Endodermal cell (in vitro differentiated cells): ENCODE results near the gene SBSN. TPM values are rescaled to one million over a fixed set of nuclear protein-coding genes. Genes with fewer than 3 reads are reported as not detected.

Experiments used
- DNase-seq: peaks from one replicate; pipeline ENCODE4 v3.0.0-alpha.2; 2017
- H3K27ac ChIP-seq: 2 replicates; pipeline ENCODE4 v1.5.1; 2013; ENCODE audit warnings: mild to moderate bottlenecking, low read depth, low read length, moderate library complexity
- H3K27me3 ChIP-seq: 2 replicates; pipeline ENCODE4 v1.6.1; 2013; ENCODE audit warnings: mild to moderate bottlenecking, low read length, moderate library complexity; ENCODE audit not compliant: insufficient read depth, control insufficient read depth, poor library complexity, severe bottlenecking
- H3K36me3 ChIP-seq: 2 replicates; pipeline ENCODE4 v1.7.0; 2013; ENCODE audit warnings: mild to moderate bottlenecking, low read length, moderate library complexity; ENCODE audit not compliant: control insufficient read depth, insufficient read depth
- H3K4me1 ChIP-seq: one replicate; pipeline ENCODE4 v1.7.0; 2013; ENCODE audit warnings: low read length; ENCODE audit not compliant: control insufficient read depth, insufficient read depth
- H3K4me3 ChIP-seq: 2 replicates; pipeline ENCODE4 v1.5.1; 2013; ENCODE audit warnings: mild to moderate bottlenecking, low read length, moderate library complexity
- H3K9ac ChIP-seq: 2 replicates; pipeline ENCODE4 v1.6.1; 2013; ENCODE audit warnings: mild to moderate bottlenecking, low read length, moderate library complexity; ENCODE audit not compliant: poor library complexity, severe bottlenecking; ENCODE audit errors: extremely low read depth
- H3K9me3 ChIP-seq: 2 replicates; pipeline ENCODE4 v1.6.1; 2013; ENCODE audit warnings: mild to moderate bottlenecking, low read length, moderate library complexity; ENCODE audit not compliant: control insufficient read depth
- H3K27ac Mint-ChIP-seq: 2 replicates; pipeline ENCODE4 v1.8.0; 2020; ENCODE audit warnings: mixed read lengths
- H3K27me3 Mint-ChIP-seq: 2 replicates; pipeline ENCODE4 v1.8.0; 2021; ENCODE audit warnings: mild to moderate bottlenecking, mixed read lengths; ENCODE audit not compliant: insufficient read depth
- H3K36me3 Mint-ChIP-seq: 2 replicates; pipeline ENCODE4 v1.8.0; 2020; ENCODE audit warnings: low read depth, mixed read lengths
- H3K4me1 Mint-ChIP-seq: 2 replicates; pipeline ENCODE4 v1.8.0; 2020; ENCODE audit warnings: mixed read lengths
- H3K4me3 Mint-ChIP-seq: 2 replicates; pipeline ENCODE4 v1.8.0; 2020; ENCODE audit warnings: mild to moderate bottlenecking, moderate library complexity, mixed read lengths
- H3K9me3 Mint-ChIP-seq: 2 replicates; pipeline ENCODE4 v1.8.0; 2020; ENCODE audit warnings: mild to moderate bottlenecking, mixed read lengths
- WGBS, 2 experiments: methylation state at CpG; one replicate each; pipeline versions ENCODE4 v1.1.5 to v1.1.7; 2013; ENCODE audit warnings: missing lambda C conversion rate in 2 of 2, mixed read lengths in 1 of 2; ENCODE audit not compliant: insufficient coverage in 1 of 2, insufficient read length in 1 of 2; 5-methylcytosine and 5-hydroxymethylcytosine counted together
- total RNA-seq, 2 donors: library from RNA; stranded (reverse); fragmentation: NEBNext Ultra II Directional in 1 of 2; extraction: Animal tissue kit (Norgen Biotek cat#: 25700) in 1 of 2; gene quantifications; 2 replicates in 1 of 2; 3 replicates in 1 of 2; pipeline ENCODE4 v1.2.1, GENCODE V29; 2021
- TF ChIP-seq, protein P1 (sequence below): fragments of 200-600 bp; sonication (generic); conservative IDR thresholded peaks from 2 replicates; pipeline ENCODE4 v1.5.0; 2021; ENCODE audit warnings: antibody characterized with exemption, mild to moderate bottlenecking

Gene SBSN
- total RNA-seq, 2 donors from 2014 or later: not detected

DNA sequence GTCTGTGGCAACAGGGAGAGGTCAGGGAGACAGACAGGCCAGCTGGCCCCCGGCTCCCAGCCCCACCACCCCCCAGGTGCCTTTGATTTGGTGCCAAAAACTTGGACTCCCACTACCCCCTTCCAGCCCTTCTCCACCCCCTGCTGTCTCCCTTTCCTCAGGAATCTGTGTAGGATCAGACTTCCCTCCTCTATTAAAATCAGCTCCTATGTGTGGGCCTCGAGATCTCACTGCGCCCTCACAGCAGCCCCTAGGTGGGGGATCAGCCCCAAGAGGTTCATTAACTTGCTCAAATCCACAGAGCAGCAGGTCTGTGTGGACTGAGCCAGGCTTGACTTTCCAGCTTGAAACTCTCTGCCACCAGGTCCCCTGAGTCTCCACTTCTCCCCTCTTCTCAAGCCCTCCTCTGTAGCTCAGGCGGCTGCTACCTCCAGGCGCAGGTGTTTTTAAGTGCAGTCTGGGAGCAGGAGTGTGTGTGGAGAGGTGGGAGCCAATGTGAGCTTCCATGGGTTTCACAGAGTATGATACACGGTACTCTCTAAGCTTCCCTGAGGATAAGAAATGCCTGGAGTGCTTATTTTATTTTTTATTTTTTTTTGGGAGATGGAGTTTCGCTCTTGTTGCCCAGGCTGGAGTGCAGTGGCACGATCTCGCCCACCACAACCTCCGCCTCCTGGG is 6.8 kb upstream of the SBSN start:
- Histone ChIP-seq H3K27ac (no peak overlapping the region), H3K27me3 (no peaks in the 10 kb centered on the region), H3K9me3 (no peaks in the 10 kb centered on the region), H3K36me3 (no peaks in the 10 kb centered on the region), H3K4me1 (no peaks in the 10 kb centered on the region), H3K9ac (no peak overlapping the region), H3K4me3 (no peak overlapping the region)
- Mint-ChIP-seq H3K36me3 (peaks cover 3% of the 10 kb centered on the region), H3K27me3 (peaks cover 6% of the 10 kb centered on the region), H3K9me3 (no peaks in the 10 kb centered on the region), H3K4me1 (peaks cover 25% of the 10 kb centered on the region), H3K4me3 (no peak overlapping the region), H3K27ac (no peak overlapping the region)
- WGBS, 2 experiments: 88 to 91% methylated on average over 4 to 10 of the region's 10 CpGs
- TF ChIP-seq, protein P1, sequence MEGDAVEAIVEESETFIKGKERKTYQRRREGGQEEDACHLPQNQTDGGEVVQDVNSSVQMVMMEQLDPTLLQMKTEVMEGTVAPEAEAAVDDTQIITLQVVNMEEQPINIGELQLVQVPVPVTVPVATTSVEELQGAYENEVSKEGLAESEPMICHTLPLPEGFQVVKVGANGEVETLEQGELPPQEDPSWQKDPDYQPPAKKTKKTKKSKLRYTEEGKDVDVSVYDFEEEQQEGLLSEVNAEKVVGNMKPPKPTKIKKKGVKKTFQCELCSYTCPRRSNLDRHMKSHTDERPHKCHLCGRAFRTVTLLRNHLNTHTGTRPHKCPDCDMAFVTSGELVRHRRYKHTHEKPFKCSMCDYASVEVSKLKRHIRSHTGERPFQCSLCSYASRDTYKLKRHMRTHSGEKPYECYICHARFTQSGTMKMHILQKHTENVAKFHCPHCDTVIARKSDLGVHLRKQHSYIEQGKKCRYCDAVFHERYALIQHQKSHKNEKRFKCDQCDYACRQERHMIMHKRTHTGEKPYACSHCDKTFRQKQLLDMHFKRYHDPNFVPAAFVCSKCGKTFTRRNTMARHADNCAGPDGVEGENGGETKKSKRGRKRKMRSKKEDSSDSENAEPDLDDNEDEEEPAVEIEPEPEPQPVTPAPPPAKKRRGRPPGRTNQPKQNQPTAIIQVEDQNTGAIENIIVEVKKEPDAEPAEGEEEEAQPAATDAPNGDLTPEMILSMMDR: no peak
- no peak for DNase-seq

DNA sequence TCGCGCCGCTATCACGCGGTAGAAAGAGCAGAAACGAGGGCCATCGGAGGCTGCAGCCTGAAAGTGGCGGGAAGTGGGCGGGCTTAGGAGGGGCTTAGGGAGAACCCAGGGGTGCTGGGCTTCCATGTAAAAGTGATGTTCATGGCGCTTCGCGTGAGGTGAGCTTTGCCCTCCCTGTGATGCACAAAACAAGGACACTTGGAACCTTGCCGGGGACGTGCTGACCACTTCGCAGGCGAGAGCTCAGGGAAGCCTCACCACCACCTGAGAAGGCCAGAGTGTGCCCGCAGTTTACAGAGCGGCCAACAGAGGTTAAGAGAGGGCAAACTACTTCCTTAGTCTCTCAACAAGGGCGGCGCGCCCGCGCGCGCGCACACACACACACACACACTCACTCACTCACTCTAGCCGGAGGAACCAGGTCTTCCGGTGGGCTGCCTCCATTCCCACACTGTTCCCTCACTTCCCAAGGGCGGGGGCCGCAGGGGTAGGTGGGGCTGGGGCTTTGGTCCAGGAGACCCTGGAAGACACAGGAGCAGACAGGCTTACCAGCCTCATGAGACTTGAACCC is 5.8 kb upstream of the SBSN start:
- Mint-ChIP-seq H3K4me3 (no peak overlapping the region), H3K27ac (peak overlapping the region; percentile 30), H3K4me1 (peaks cover 25% of the 10 kb centered on the region), H3K36me3 (no peaks in the 10 kb centered on the region), H3K27me3 (peaks cover 14% of the 10 kb centered on the region), H3K9me3 (no peaks in the 10 kb centered on the region)
- Histone ChIP-seq H3K4me1 (no peaks in the 10 kb centered on the region), H3K36me3 (no peaks in the 10 kb centered on the region), H3K4me3 (no peak overlapping the region), H3K9ac (no peak overlapping the region), H3K9me3 (no peaks in the 10 kb centered on the region), H3K27me3 (no peaks in the 10 kb centered on the region), H3K27ac (no peak overlapping the region)
- 91 to 92% methylated on average over 9 to 30 of the region's 30 CpGs for WGBS, 2 experiments
- TF ChIP-seq, protein P1: peak; percentile 12
- DNase-seq: peak; percentile 79

DNA sequence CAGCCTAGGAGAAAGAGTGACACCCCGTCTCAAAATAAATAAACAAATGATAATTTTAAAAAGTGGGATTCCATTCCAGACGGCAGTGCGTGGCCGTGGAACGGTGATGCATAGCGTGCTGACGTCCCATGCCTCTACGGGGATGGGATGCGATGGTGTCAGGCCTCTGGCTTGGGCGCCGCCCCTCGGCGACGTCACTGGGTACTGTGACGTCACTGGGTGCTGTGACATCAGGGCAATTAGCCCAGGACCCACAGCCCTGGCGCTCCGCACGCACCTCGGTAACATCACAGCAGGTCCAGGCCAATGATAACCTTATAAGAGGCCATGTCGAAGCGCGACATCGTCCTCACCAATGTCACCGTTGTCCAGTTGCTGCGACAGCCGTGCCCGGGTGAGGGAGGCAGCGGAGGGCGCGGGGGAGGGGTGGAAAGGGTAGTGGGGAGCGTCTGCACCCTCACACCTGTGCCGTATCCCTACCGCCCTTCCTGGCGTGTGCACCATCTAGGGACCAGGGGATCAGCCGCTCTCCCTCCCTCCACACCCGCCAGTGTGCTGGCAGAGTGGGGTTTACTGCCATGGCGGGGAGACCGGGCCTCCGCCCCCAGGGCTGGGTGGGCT is 5.2 kb upstream of the SBSN start, which contains the start of gene GAPDHS:
TSS of gene GAPDHS (plus strand) at position 256 of the 621 bp plus-strand sequence. CDS start at position 328, 72 bp downstream.
- Mint-ChIP-seq H3K27me3 (peaks cover 20% of the 10 kb centered on the region), H3K36me3 (no peaks in the 10 kb centered on the region), H3K4me1 (peaks cover 25% of the 10 kb centered on the region), H3K4me3 (no peak within 1 kb of the TSS), H3K9me3 (no peaks in the 10 kb centered on the region), H3K27ac (peak within 1 kb of the TSS; percentile 30)
- H3K9me3 ChIP-seq: no peaks in the 10 kb centered on the region
- no peak within 1 kb of the TSS for H3K9ac ChIP-seq
- no peaks in the 10 kb centered on the region for H3K36me3 ChIP-seq
- no peak for DNase-seq
- no peak within 1 kb of the TSS for H3K27ac ChIP-seq
- H3K4me3 ChIP-seq: no peak within 1 kb of the TSS
- H3K4me1 ChIP-seq: no peaks in the 10 kb centered on the region
- TF ChIP-seq, protein P1: no peak
- WGBS, 2 experiments: 88 to 92% methylated on average over 19 to 39 of the region's 39 CpGs
- H3K27me3 ChIP-seq: no peaks in the 10 kb centered on the region
